Measurements from ENCODE around the gene COX8C. TPM values are rescaled to one million over a fixed set of nuclear protein-coding genes. Genes with fewer than 3 reads are reported as not detected.
"Not testable (repeated sequence)": the region's sequence is repeated elsewhere in the genome, so short reads cannot be mapped to it uniquely, and the experiment has no call there.

Gene COX8C
- total RNA-seq, 4 donors from 2014 or later = not detected

GRCh38 chr14:93343797-93344196, 3.2 kb upstream of the COX8C start:
- Histone ChIP-seq H3K27me3 (no peaks in the 10 kb centered on the region), H3K4me1 (no peaks in the 10 kb centered on the region), H3K27ac (no peak overlapping the region), H3K9me3 (no peaks in the 10 kb centered on the region), H3K4me3 (no peak overlapping the region), H3K36me3 (no peaks in the 10 kb centered on the region)
- intact Hi-C loops (cut with DNase I; ENCODE audit: low total_unique reads) = no loop called here
- no peak for DNase-seq
- no peak for TF ChIP-seq POLR2A (IDR thresholded peaks at IDR 0.05)
- TF ChIP-seq CTCF (IDR thresholded peaks at IDR 0.05) = no peak

DNA sequence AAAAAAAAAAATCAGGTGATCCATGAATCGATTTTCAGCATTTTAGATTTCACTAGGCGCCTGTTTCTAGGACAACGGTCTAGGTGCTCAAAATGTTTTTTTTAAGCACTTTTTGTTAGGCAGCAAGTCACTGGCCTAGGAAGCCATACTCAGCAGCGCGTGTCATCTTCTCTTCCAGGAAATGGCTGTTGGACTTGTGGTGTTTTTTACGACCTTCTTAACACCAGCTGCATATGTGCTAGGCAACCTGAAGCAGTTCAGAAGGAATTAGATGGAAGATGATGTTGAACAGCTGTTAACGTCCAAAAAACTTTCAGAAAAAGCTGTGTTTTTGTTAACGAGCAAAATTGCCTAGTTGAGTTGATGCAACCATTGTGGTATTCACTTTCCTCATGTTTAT, 868 bp downstream of the COX8C start:
- intact Hi-C loops (cut with DNase I; ENCODE audit: low total_unique reads) = no loop called here
- Histone ChIP-seq H3K9me3 (no peaks in the 10 kb centered on the region), H3K4me1 (no peaks in the 10 kb centered on the region), H3K27me3 (no peaks in the 10 kb centered on the region), H3K27ac (no peak overlapping the region), H3K36me3 (no peaks in the 10 kb centered on the region), H3K4me3 (no peak overlapping the region)
- DNase-seq = no peak
- TF ChIP-seq POLR2A (IDR thresholded peaks at IDR 0.05) = no peak
- TF ChIP-seq CTCF (IDR thresholded peaks at IDR 0.05) = no peak

GRCh38 chr14:93348292-93348691, 1.3 kb downstream of the COX8C start:
- intact Hi-C loops (cut with DNase I; ENCODE audit: low total_unique reads) = no loop called here
- Histone ChIP-seq H3K4me3 (no peak overlapping the region), H3K27ac (no peak overlapping the region), H3K36me3 (no peaks in the 10 kb centered on the region), H3K4me1 (no peaks in the 10 kb centered on the region), H3K27me3 (no peaks in the 10 kb centered on the region), H3K9me3 (no peaks in the 10 kb centered on the region)
- DNase-seq = no peak
- TF ChIP-seq CTCF (IDR thresholded peaks at IDR 0.05) (no peak), POLR2A (IDR thresholded peaks at IDR 0.05) (no peak)

- H3K36me3 ChIP-seq; intact Hi-C loops (cut with DNase I; ENCODE audit: low total_unique reads); H3K27ac ChIP-seq; H3K27me3 ChIP-seq; H3K9me3 ChIP-seq; H3K4me1 ChIP-seq; DNase-seq; H3K4me3 ChIP-seq: not testable (repeated sequence)
Observed at GRCh38 chr14:93354873-93355272, 7.9 kb downstream of the COX8C start.

- no peaks in the 10 kb centered on the region for H3K9me3 ChIP-seq
- intact Hi-C loops (cut with DNase I; ENCODE audit: low total_unique reads) = no loop called here
- no peaks in the 10 kb centered on the region for H3K27me3 ChIP-seq
- TF ChIP-seq CTCF (IDR thresholded peaks at IDR 0.05) (no peak), POLR2A (IDR thresholded peaks at IDR 0.05) (no peak)
- no peaks in the 10 kb centered on the region for H3K4me1 ChIP-seq
- DNase-seq = no peak
- no peak overlapping the region for H3K27ac ChIP-seq
- no peaks in the 10 kb centered on the region for H3K36me3 ChIP-seq
- H3K4me3 ChIP-seq = no peak overlapping the region
Observed at GRCh38 chr14:93368996-93369712, 22.2 kb downstream of the COX8C start.
